GM12878 (cell line): ENCODE measurements around the gene RAC2. TPM values are rescaled to one million over a fixed set of nuclear protein-coding genes. Genes with fewer than 3 reads are reported as not detected.
A peak's percentile ranks its signal among the peaks of the same experiment; 100 is the strongest.

Experiments used
- ATAC-seq: fragments of 200-7000 bp; cut with Tn5 transposase; 3 replicates; pipeline ENCODE4 v1.9.1; 2020; ENCODE audit warnings: mild to moderate bottlenecking, moderate library complexity
- BruUV-seq: library from RNA; stranded (reverse); fragments of 400-500 nt; replicated peaks from 2 replicates; lab custom pipeline; 2021; lab: Mats Ljungman, UMichigan
- CTCF ChIA-PET: fragments of 300-600 bp; sonication (Branson Sonifier 250); formaldehyde crosslinking; extraction: SDS; loops from one replicate; lab custom pipeline; 2021; ENCODE audit warnings: inconsistent platforms; lab: Yijun Ruan, JAX
- POLR2A ChIA-PET: fragments of 350-600 bp; formaldehyde crosslinking; extraction: SDS; loops from one replicate; lab custom pipeline; 2021; ENCODE audit warnings: inconsistent platforms; lab: Charles Lee
- RAD21 ChIA-PET: fragments of 300-600 bp; sonication (Branson Sonifier 250); formaldehyde crosslinking; loops from one replicate; lab custom pipeline; 2023; ENCODE audit warnings: antibody characterized with exemption; ENCODE audit not compliant: unreplicated experiment; lab: Charles Lee
- SMC1A ChIA-PET: fragments of 300-600 bp; sonication (Branson Sonifier 250); formaldehyde crosslinking; loops from one replicate; lab custom pipeline; 2023; ENCODE audit not compliant: unreplicated experiment, uncharacterized antibody; lab: Charles Lee
- DNase-seq: peaks from one replicate; pipeline ENCODE4 v3.0.0-alpha.2; 2011; ENCODE audit warnings: low read depth, low spot score
- FAIRE-seq: peaks from 3 replicates; lab custom pipeline; 2011; peaks lifted over from hg19 to GRCh38; lab: Jason Lieb, UNC
- H2AFZ ChIP-seq: 2 replicates; pipeline ENCODE4 v1.6.0; 2011; ENCODE audit warnings: low read depth, low read length, control low read depth; ENCODE audit not compliant: control insufficient read depth
- H3K27ac ChIP-seq: 2 replicates; pipeline ENCODE4 v1.5.1; 2011; ENCODE audit warnings: control low read depth; ENCODE audit not compliant: control insufficient read depth, insufficient read depth
- H3K27me3 ChIP-seq, 2 experiments: replicated peaks in 1 of 2; 2 replicates each; pipeline versions ENCODE4 v1.6.0 to v1.6.1; 2011; ENCODE audit warnings: low read length in 1 of 2; ENCODE audit not compliant: control insufficient read depth in 2 of 2, insufficient read depth in 2 of 2
- H3K36me3 ChIP-seq, 2 experiments: 2 replicates each; pipeline ENCODE4 v1.5.1; 2011; ENCODE audit warnings: low read length in 1 of 2; ENCODE audit not compliant: control insufficient read depth in 2 of 2, insufficient read depth in 2 of 2
- H3K4me1 ChIP-seq: 2 replicates; pipeline ENCODE4 v1.6.1; 2011; ENCODE audit warnings: mild to moderate bottlenecking, low read length, moderate library complexity, mixed read lengths; ENCODE audit not compliant: control insufficient read depth, insufficient read depth
- H3K4me2 ChIP-seq: 2 replicates; pipeline ENCODE4 v1.6.0; 2011; ENCODE audit warnings: control low read depth; ENCODE audit not compliant: control insufficient read depth, insufficient read depth
- H3K4me3 ChIP-seq: fragments of 200-600 bp; sonication (generic); 2 replicates; pipeline ENCODE4 v1.5.1; 2016
- H3K79me2 ChIP-seq: 2 replicates; pipeline ENCODE4 v1.6.0; 2011; ENCODE audit warnings: low read length; ENCODE audit not compliant: control insufficient read depth, insufficient read depth
- H3K9ac ChIP-seq: 2 replicates; pipeline ENCODE4 v1.8.0; 2011; ENCODE audit warnings: low read length, control low read depth, mixed read lengths; ENCODE audit not compliant: control insufficient read depth, insufficient read depth
- H3K9me3 ChIP-seq: replicated peaks from 3 replicates; pipeline ENCODE4 v1.5.1; 2011; ENCODE audit warnings: mild to moderate bottlenecking, low read length; ENCODE audit not compliant: control insufficient read depth, insufficient read depth
- H4K20me1 ChIP-seq: 2 replicates; pipeline ENCODE4 v1.6.0; 2011; ENCODE audit not compliant: control insufficient read depth, insufficient read depth
- BCL11A ChIP-seq: IDR thresholded peaks from 2 replicates; pipeline ENCODE4 v1.6.1; 2011; ENCODE audit warnings: low read depth, low read length
- BRCA1 ChIP-seq: IDR thresholded peaks from 2 replicates; pipeline ENCODE4 v1.6.1; 2011; ENCODE audit warnings: low read depth, low read length, improper control_type of control experiment
- CBFB ChIP-seq: IDR thresholded peaks from 2 replicates; pipeline ENCODE4 v1.6.1; 2016; ENCODE audit warnings: antibody characterized with exemption, low read depth
- MTA3 ChIP-seq: IDR thresholded peaks from 2 replicates; pipeline ENCODE4 v1.6.1; 2012; ENCODE audit warnings: low read length, inconsistent platforms, borderline replicate concordance
- NR2F1 ChIP-seq: fragments of 450-650 bp; conservative IDR thresholded peaks from 2 replicates; pipeline ENCODE4 v1.6.1; 2017; ENCODE audit warnings: mild to moderate bottlenecking
- RUNX3 ChIP-seq: IDR thresholded peaks from 2 replicates; pipeline ENCODE4 v1.6.1; 2012; ENCODE audit warnings: low read length, inconsistent platforms
- WGBS: methylation state at CpG from one replicate; pipeline ENCODE4 v1.1.6; 2016; ENCODE audit warnings: low lambda C conversion rate; ENCODE audit not compliant: insufficient replicate concordance, insufficient coverage; ENCODE audit errors: missing lambda C conversion rate; 5-methylcytosine and 5-hydroxymethylcytosine counted together
- in situ Hi-C: fragments of 300-500 bp; cut with MboI; formaldehyde crosslinking; loops from 9 replicates; pipeline ENCODE4 v1.14.3; 2018; ENCODE audit warnings: mixed read lengths
- intact Hi-C: fragments of 100-400 bp; cut with micrococcal nuclease; formaldehyde crosslinking; loops from one replicate; pipeline ENCODE4 v1.14.2; 2022; ENCODE audit not compliant: unreplicated experiment
- polyA plus RNA-seq, 11 experiments: library from polyadenylated mRNA; depleted of rRNA in 4 of 11; unstranded in 6 of 11; stranded (reverse) in 5 of 11; fragments of >200 nt; fragmentation: Nextera tagmentation in 4 of 11; fragmentation: Illumina TruSeq in 1 of 11; extraction: Ambion mirVana in 4 of 11; extraction: Trizol in 1 of 11; gene quantifications; 1 replicate in 1 of 11; 2 replicates in 10 of 11; pipeline versions ENCODE4 v1.2.1 to v1.2.3, GENCODE V29; 2011 to 2016; ENCODE audit warnings: inconsistent platforms in 2 of 11, missing spikeins in 2 of 11, low read depth in 1 of 11
- total RNA-seq, 4 experiments: library from RNA; depleted of rRNA in 3 of 4; stranded (reverse); fragments of >200 nt in 3 of 4; fragmentation: Illumina TruSeq in 1 of 4; extraction: Trizol in 1 of 4; gene quantifications; 2 replicates each; pipeline versions ENCODE4 v1.2.1 to v1.2.3, GENCODE V29; 2013 to 2021
- TF ChIP-seq, protein P1 (sequence below): IDR thresholded peaks from 2 replicates; pipeline ENCODE4 v1.6.1; 2011; ENCODE audit warnings: borderline replicate concordance, low read depth, mild to moderate bottlenecking, moderate library complexity, low read length; ENCODE audit not compliant: insufficient read depth, poor library complexity, severe bottlenecking
- TF ChIP-seq, protein P2 (sequence below), 3 experiments: IDR thresholded peaks in 2 of 3; conservative IDR thresholded peaks in 1 of 3; 2 replicates each; pipeline ENCODE4 v1.5.1; 2011; ENCODE audit warnings: low read depth in 3 of 3, low read length in 3 of 3, mild to moderate bottlenecking in 3 of 3, control low read depth in 2 of 3, moderate library complexity in 2 of 3, inconsistent platforms in 1 of 3, mixed read lengths in 1 of 3; ENCODE audit not compliant: control insufficient read depth in 2 of 3, insufficient read depth in 1 of 3; ENCODE audit errors: extremely low read depth in 1 of 3

The RAC2 gene
- total and polyA plus RNA-seq, 10 of the 15 experiments (the other 5 are each of a cell fraction or from before 2014, with no cell fraction given), result 102 to 386 (median 304) TPM

- TF ChIP-seq BRCA1 (no peak), RUNX3 (no peak), NR2F1 (no peak), MTA3 (0 out of 2 replicates have a peak, but pooled peaks have one; percentile 26), BCL11A (no peak), CBFB (no peak)
- TF ChIP-seq, protein P1, sequence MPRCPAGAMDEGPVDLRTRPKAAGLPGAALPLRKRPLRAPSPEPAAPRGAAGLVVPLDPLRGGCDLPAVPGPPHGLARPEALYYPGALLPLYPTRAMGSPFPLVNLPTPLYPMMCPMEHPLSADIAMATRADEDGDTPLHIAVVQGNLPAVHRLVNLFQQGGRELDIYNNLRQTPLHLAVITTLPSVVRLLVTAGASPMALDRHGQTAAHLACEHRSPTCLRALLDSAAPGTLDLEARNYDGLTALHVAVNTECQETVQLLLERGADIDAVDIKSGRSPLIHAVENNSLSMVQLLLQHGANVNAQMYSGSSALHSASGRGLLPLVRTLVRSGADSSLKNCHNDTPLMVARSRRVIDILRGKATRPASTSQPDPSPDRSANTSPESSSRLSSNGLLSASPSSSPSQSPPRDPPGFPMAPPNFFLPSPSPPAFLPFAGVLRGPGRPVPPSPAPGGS, result no peak
- TF ChIP-seq, protein P2, sequence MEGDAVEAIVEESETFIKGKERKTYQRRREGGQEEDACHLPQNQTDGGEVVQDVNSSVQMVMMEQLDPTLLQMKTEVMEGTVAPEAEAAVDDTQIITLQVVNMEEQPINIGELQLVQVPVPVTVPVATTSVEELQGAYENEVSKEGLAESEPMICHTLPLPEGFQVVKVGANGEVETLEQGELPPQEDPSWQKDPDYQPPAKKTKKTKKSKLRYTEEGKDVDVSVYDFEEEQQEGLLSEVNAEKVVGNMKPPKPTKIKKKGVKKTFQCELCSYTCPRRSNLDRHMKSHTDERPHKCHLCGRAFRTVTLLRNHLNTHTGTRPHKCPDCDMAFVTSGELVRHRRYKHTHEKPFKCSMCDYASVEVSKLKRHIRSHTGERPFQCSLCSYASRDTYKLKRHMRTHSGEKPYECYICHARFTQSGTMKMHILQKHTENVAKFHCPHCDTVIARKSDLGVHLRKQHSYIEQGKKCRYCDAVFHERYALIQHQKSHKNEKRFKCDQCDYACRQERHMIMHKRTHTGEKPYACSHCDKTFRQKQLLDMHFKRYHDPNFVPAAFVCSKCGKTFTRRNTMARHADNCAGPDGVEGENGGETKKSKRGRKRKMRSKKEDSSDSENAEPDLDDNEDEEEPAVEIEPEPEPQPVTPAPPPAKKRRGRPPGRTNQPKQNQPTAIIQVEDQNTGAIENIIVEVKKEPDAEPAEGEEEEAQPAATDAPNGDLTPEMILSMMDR (IDR thresholded peaks at IDR 0.05 in 2 of 3, conservative IDR thresholded peaks at IDR 0.05 in 1 of 3; ENCODE audit: control insufficient read depth in 2 of 3, extremely low read depth in 1 of 3, insufficient read depth in 1 of 3, low read depth in 3 of 3, low read length in 3 of 3), result 0 out of 6 replicates have a peak, but pooled peaks of 1 of the 3 experiments have one; percentile 13
- H3K9ac ChIP-seq, result no peak overlapping the region
- H3K27me3 ChIP-seq, result no peaks in the 10 kb centered on the region
- DNase-seq (no peak), FAIRE-seq (no peak), ATAC-seq (no peak)
- peaks cover 4% of the 10 kb centered on the region; the same call in 2 of the 3 replicates for H3K9me3 ChIP-seq
- peaks cover 26% of the 10 kb centered on the region for H3K79me2 ChIP-seq
- ChIA-PET SMC1A (interaction anchor here (0.9 to 6.7 kb wide), 8 partner anchors 9 to 88 kb away, joined by 3 to 109 read pairs (median 8); partner anchors contain the start of gene RAC2), RAD21 (interaction anchor here (0.6 to 11.8 kb wide), 5 partner anchors 20 to 1468 kb away, joined by 3 to 196 read pairs (median 7); partner anchors contain the start of gene RAC2), CTCF (interaction anchor here (0.6 to 6.7 kb wide), 8 partner anchors 21 to 93 kb away, joined by 3 to 111 read pairs (median 4); no protein-coding TSS in a partner anchor), POLR2A (interaction anchor here (0.6 to 11.6 kb wide), 6 partner anchors 21 to 61 kb away, joined by 3 to 246 read pairs (median 6); partner anchors contain the start of gene RAC2)
- H2AFZ ChIP-seq, result no peak overlapping the region
- H3K4me3 ChIP-seq, result peak overlapping the region; percentile 80; the same call in 1 of the 2 replicates
- peaks cover 10 to 21% of the 10 kb centered on the region in 2 experiments for H3K36me3 ChIP-seq
- H3K27ac ChIP-seq, result peak overlapping the region; percentile 99
- in situ Hi-C loops, result loop anchor here (25.0 kb wide), 1 partner anchor 1834 kb away; the partner anchor contains the start of gene HMOX1
- H3K4me1 ChIP-seq, result peaks cover 71% of the 10 kb centered on the region
- H4K20me1 ChIP-seq, result no peaks in the 10 kb centered on the region
- intact Hi-C loops, result no loop called here
- H3K4me2 ChIP-seq, result peak overlapping the region; percentile 78
- no TSS peak for BruUV-seq
- WGBS, result 87% methylated on average over 10 of the region's 10 CpGs
Observed at GRCh38 chr22:37221424-37222333, 22.4 kb downstream of the RAC2 start.
